LNCAP (cell line): ENCODE data around the gene ACSF2.

ENCODE experiments used
- TF ChIP-seq, protein P1 (sequence below): fragments of 450-650 bp; IDR thresholded peaks from 2 replicates; pipeline ENCODE4 v1.5.1; 2017; ENCODE audit warnings: mild to moderate bottlenecking

Gene ACSF2

DNA sequence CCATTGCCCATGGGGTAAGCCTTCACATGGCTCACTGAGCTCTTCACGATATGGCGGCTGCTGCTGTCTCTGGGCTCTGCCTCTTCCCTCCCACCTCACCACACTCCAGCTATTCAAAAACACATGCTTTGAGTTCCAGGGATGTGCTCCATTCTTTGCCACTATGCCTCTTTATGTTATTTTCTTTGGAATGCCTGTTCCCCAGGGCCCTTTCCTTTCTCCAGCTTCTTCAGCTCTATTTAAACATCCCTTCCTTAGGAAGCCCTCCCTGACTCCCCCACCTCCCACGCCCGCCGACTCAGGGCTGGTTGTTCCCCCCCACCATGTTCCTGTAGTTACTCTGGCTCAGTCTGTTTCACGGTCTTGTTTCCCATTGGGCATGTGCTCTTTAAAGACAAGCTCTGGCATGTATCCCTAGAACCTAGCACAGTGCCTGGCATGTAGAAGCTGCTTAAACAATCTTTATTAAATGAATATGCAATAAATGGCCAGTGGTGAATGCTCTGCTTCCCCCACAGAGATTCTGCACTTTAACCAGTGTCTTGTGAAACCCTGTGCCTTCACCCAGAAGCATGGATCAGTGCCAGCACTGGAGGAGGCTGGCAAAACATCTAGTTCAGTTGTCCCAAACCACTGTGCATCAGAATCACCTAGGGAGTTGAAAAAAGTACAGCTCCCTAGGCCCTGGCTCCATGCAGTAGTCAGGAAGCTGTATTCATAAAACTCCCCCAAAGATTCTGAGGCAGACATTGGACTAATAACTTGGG, 89.1 kb downstream of the ACSF2 start:
- TF ChIP-seq, protein P1, sequence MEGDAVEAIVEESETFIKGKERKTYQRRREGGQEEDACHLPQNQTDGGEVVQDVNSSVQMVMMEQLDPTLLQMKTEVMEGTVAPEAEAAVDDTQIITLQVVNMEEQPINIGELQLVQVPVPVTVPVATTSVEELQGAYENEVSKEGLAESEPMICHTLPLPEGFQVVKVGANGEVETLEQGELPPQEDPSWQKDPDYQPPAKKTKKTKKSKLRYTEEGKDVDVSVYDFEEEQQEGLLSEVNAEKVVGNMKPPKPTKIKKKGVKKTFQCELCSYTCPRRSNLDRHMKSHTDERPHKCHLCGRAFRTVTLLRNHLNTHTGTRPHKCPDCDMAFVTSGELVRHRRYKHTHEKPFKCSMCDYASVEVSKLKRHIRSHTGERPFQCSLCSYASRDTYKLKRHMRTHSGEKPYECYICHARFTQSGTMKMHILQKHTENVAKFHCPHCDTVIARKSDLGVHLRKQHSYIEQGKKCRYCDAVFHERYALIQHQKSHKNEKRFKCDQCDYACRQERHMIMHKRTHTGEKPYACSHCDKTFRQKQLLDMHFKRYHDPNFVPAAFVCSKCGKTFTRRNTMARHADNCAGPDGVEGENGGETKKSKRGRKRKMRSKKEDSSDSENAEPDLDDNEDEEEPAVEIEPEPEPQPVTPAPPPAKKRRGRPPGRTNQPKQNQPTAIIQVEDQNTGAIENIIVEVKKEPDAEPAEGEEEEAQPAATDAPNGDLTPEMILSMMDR: no peak

DNA sequence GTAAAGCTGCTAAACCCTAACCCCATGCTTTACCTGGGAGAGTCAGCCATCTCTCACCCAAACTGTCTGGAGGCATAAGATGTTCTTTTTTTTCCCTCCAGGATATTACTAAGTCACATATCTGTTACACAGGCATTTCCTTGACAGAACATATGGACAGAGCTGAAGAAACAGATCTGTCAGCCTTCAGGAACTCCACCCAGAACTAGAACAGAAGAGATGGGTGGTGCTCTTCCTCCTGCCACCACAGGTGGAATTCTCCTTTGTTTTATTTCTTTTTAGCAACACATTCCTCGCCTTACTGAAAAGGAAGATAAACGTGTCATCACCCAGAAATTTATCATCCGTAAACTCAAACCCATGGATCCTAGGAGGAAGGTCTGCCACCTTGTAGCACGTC, 91.0 kb downstream of the ACSF2 start:
- TF ChIP-seq, protein P1: no peak

DNA sequence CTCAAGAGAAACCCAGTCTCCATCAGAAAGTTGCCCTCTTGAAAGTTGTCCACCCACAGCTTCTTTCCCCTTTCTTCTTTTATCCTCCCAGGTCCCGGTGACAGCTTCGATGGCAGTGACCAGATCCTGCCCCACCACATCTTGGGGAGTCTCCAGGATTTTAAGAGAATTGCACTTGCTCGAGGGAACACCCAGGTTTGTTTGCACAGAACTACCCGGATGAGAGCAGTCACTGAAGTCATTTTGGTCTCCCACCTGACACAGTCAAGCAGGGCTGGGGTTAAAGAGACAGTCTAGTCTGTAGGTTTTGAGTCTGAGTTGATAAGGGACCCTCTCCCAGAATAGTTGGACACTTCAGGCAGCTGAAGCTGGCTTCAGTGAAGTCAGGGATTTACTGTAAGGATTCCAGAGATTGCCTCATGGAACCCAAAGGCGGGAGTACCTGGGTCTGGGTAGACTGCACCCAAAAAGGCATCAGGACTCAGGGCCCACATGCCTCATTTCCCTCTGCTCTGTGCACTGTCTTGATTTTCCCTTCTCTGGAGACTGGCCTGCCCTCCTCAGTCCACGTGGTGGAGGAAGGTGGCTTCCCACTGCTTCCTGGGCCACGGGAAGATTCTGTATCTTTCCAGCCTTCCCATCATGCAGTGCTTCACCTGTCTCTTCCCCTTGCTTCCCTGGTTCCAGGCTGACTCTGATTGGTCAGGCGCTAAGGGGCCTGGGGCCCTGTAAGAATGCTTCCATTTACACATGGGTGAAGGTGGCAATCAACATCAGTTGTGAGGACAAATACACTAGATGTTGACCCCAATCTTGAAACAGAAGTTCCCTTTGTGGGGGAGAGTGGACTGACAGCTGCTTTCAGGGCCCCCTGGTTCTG, 91.7 kb downstream of the ACSF2 start:
- TF ChIP-seq, protein P1: no peak

DNA sequence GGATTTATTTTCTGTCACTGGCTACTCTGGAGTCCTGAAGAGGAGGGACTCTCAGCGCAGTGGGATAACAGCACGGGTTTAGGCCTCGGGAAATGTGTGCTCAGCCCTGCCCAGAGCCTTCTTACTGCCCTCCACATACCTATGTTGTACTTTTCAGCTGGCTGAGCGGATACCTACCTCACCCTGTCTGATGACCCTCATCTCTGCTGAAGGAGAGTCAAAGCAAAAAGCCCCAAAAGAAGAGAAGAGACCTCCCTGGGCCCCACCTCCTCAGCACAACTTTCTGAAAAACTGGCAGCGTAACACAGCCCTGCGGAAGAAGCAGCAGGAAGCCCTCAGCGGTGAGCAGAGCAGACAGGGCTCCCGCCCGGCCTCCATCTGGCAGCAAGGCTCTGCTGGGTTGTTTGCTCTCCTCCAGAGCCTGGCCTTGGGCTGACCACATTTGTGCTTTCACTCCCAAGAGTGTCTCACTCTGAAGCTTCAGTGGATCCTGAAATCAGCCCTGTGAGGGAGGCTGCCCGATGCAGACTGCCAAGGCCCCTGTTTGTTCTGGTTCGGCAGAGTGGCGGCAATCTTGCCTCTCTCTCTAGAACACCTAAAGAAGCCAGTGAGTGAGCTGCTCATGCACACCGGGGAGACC, 92.5 kb downstream of the ACSF2 start:
- TF ChIP-seq, protein P1: no peak

DNA sequence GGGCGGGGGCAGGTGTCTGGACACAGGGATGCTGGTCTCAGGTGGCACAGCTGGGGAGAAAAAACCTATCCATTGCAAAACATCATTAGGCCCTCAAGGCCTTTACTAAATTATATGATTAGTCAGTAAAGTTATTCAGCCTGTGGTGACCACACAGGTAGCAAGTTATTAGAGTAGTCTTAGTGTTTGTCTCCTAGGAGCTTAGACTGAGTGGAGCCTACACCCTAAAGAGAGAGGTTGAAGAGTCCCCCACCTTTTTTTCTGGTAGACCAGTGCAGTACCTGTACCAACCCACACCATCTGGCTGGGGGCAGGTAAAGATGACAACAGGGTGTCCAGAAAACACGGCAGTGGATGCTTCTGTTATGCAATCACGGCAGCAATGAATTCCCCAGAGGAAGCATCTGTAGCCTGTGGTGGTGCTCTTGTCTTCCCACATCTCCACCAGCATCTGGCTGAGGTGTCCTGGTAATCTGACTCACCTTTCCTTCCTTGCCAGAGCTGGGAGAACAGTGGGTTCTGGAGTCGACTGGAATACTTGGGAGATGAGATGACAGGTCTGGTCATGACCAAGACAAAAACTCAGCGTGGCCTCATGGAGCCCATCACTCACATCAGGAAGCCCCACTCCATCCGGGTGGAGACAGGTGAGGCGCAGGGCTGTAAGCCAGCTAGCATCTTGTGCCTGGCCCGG, 93.3 kb downstream of the ACSF2 start:
- TF ChIP-seq, protein P1: no peak

DNA sequence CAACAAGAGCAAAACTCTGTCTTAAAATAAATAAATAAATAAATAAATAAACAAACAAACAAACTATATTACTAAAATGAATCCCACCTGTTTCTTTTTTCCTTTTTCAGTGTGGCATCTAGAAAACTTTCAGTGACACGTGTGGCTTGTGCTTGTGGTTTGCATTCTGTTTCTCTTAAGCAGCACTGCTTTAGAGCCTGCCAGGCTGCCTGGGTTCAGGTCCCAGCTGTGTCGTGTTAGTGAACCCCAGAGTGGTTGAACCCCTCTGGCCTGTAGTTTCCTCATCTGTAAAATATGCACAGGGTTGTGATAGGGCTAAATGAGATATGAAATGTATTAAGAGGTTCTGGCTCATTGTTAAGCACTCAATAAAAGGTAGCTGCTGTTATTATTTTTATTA, 94.5 kb downstream of the ACSF2 start:
- TF ChIP-seq, protein P1: no peak

DNA sequence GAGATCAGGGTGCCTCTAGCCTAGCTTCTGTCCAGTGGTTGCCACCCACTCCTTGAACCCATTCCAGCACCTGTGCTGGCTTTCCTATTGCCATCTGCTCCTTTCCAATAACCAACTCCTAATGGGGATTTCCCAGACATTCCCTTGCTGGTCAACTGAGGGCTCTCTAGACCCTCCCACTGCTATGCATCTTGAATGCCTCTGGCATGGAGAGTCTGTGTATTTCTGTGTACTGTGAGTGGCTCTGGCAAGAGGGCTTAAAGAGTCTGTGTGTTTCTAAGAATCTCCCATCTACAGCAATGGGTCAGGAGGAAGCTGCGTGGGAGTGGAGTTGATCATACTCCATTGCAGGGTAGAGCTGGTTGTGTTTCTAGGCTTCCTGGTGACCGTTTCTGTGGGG, 95.5 kb downstream of the ACSF2 start:
- TF ChIP-seq, protein P1: no peak
